ENCODE measurements around the gene NCAPD2.
"Not testable (repeated sequence)": the region's sequence is repeated elsewhere in the genome, so short reads cannot be mapped to it uniquely, and the experiment has no call there.

GRCh38 chr12:6558014-6558760 lies 64.3 kb downstream of the NCAPD2 start:
- TF ChIP-seq POLR2AphosphoS5, EP300 (IDR thresholded peaks at IDR 0.05): not testable (repeated sequence)
- TF ChIP-seq, protein P1, sequence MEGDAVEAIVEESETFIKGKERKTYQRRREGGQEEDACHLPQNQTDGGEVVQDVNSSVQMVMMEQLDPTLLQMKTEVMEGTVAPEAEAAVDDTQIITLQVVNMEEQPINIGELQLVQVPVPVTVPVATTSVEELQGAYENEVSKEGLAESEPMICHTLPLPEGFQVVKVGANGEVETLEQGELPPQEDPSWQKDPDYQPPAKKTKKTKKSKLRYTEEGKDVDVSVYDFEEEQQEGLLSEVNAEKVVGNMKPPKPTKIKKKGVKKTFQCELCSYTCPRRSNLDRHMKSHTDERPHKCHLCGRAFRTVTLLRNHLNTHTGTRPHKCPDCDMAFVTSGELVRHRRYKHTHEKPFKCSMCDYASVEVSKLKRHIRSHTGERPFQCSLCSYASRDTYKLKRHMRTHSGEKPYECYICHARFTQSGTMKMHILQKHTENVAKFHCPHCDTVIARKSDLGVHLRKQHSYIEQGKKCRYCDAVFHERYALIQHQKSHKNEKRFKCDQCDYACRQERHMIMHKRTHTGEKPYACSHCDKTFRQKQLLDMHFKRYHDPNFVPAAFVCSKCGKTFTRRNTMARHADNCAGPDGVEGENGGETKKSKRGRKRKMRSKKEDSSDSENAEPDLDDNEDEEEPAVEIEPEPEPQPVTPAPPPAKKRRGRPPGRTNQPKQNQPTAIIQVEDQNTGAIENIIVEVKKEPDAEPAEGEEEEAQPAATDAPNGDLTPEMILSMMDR (IDR thresholded peaks at IDR 0.05), result peak in 3 of 4 experiments; percentile 7 to 40 (median 24)
